HG02938 (cell line): Measurements from ENCODE around the gene GZMH.
"Not testable (repeated sequence)": the region's sequence is repeated elsewhere in the genome, so short reads cannot be mapped to it uniquely, and the experiment has no call there.

Experiments
- ATAC-seq: cut with Tn5 transposase; IDR thresholded peaks from one replicate; pipeline ENCODE4 v1.9.1; 2021; ENCODE audit warnings: mild to moderate bottlenecking, moderate library complexity; ENCODE audit not compliant: unreplicated experiment

GZMH gene

GRCh38 chr14:24609655-24610344 is at the start of gene GZMH:
TSS of gene GZMH (minus strand) at chr14:24609685. CDS start at chr14:24609613, 72 bp downstream.
- ATAC-seq: no peak

GRCh38 chr14:24648361-24648760 is 38.9 kb upstream of the GZMH start:
- ATAC-seq: not testable (repeated sequence)

GRCh38 chr14:24639905-24640304 is 30.4 kb upstream of the GZMH start:
- no peak for ATAC-seq

GRCh38 chr14:24639270-24639669 is 29.8 kb upstream of the GZMH start:
- no peak for ATAC-seq

GRCh38 chr14:24634158-24634557 is 24.7 kb upstream of the GZMH start, which contains the start of gene GZMB:
TSS of gene GZMB (minus strand) at chr14:24634190. CDS start at chr14:24634160, 30 bp downstream.
- ATAC-seq: no peak

- ATAC-seq: no peak
Observed at GRCh38 chr14:24633353-24633752, 23.9 kb upstream of the GZMH start.

GRCh38 chr14:24632761-24633160 is 23.3 kb upstream of the GZMH start:
- no peak for ATAC-seq

GRCh38 chr14:24632336-24632735 is 22.9 kb upstream of the GZMH start:
- ATAC-seq: no peak

GRCh38 chr14:24631749-24632335 is 22.4 kb upstream of the GZMH start:
- ATAC-seq: no peak

GRCh38 chr14:24630872-24631477 is 21.5 kb upstream of the GZMH start:
- ATAC-seq: no peak

GRCh38 chr14:24630087-24630871 is 20.8 kb upstream of the GZMH start:
- ATAC-seq: no peak

- ATAC-seq: no peak
Observed at GRCh38 chr14:24629521-24629920, 20.0 kb upstream of the GZMH start.

GRCh38 chr14:24613747-24614146 is 4.3 kb upstream of the GZMH start:
- no peak for ATAC-seq

- no peak for ATAC-seq
Observed at GRCh38 chr14:24613241-24613640, 3.8 kb upstream of the GZMH start.

GRCh38 chr14:24612196-24612595 is 2.7 kb upstream of the GZMH start:
- ATAC-seq: no peak

- ATAC-seq: no peak
Observed at GRCh38 chr14:24607635-24608514, 1.6 kb downstream of the GZMH start.

GRCh38 chr14:24607081-24607480 is 2.4 kb downstream of the GZMH start:
- no peak for ATAC-seq

GRCh38 chr14:24606297-24606696 is 3.2 kb downstream of the GZMH start:
- ATAC-seq: no peak

- peak; percentile 79 for ATAC-seq
Observed at GRCh38 chr14:24605435-24606190, 3.9 kb downstream of the GZMH start.

- ATAC-seq: no peak
Observed at GRCh38 chr14:24597403-24597802, 12.1 kb downstream of the GZMH start.
